Thoracic aorta (tissue), 2 donors: ENCODE data around the gene RHOF. TPM values are rescaled to one million over a fixed set of nuclear protein-coding genes. Genes with fewer than 3 reads are reported as not detected.

Source experiments
- ATAC-seq: fragments of 150-250 bp; one replicate; pipeline ENCODE4 v1.8.0; 2017; ENCODE audit warnings: low read depth; ENCODE audit not compliant: insufficient number of reproducible peaks, low FRiP score
- DNase-seq: peaks from one replicate; pipeline ENCODE4 v3.0.0-alpha.2; 2020; ENCODE audit warnings: low spot score
- H3K27ac ChIP-seq, 2 donors: fragments of 200-600 bp; sonication (generic); 1 replicate in 1 of 2; 2 replicates in 1 of 2; pipeline ENCODE4 v1.5.1; 2016; ENCODE audit warnings: mild to moderate bottlenecking in 2 of 2, moderate library complexity in 2 of 2
- H3K27me3 ChIP-seq: fragments of 200-600 bp; sonication (generic); replicated peaks from 2 replicates; pipeline ENCODE4 v1.6.0; 2016; ENCODE audit warnings: mild to moderate bottlenecking; ENCODE audit not compliant: insufficient read depth
- H3K36me3 ChIP-seq: fragments of 200-600 bp; sonication (generic); one replicate; pipeline ENCODE4 v1.5.1; 2016
- H3K4me1 ChIP-seq, 2 donors: fragments of 200-600 bp; sonication (generic); 1 replicate in 1 of 2; 2 replicates in 1 of 2; pipeline versions ENCODE4 v1.5.1 to v1.6.0; 2016; ENCODE audit warnings: low read depth in 2 of 2, mild to moderate bottlenecking in 1 of 2; ENCODE audit not compliant: control insufficient read depth in 1 of 2
- H3K4me3 ChIP-seq: fragments of 200-600 bp; sonication (generic); 2 replicates; pipeline ENCODE4 v1.5.1; 2016; ENCODE audit warnings: mild to moderate bottlenecking
- H3K9me3 ChIP-seq: fragments of 200-600 bp; sonication (generic); 2 replicates; pipeline ENCODE4 v1.5.1; 2016
- total RNA-seq, 2 donors: library from RNA; depleted of rRNA; stranded (reverse); fragments of >200 nt; gene quantifications; one replicate each; pipeline versions ENCODE4 v1.1.0 to v1.2.3, GENCODE V29; 2016
- TF ChIP-seq, protein P1 (sequence below): fragments of 200-600 bp; sonication (generic); IDR thresholded peaks from one replicate; pipeline ENCODE4 v1.5.1; 2019; ENCODE audit warnings: antibody characterized with exemption

Gene RHOF
- total RNA-seq, 2 donors from 2014 or later: 12.0 to 30.2 TPM

DNA sequence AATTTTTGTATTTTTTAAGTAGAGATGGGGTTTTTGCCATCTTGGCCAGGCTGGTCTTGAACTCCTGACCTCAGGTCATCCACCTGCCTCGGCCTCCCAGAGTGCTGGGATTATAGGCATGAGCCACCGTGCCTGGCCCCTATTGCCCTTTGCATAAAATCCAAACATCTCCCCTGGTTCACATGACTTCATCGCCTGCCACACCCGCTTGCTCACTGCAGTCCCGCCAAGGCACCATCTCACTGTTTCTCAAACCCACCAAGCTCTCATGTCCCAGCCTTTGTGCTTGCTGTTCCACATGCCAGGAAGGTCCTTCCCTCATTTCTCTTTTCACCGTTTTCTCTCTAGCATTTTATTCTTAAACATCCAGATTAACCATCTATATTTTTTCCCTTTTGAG lies 9.7 kb downstream of the RHOF start:
- Histone ChIP-seq H3K27ac (no peak overlapping the region), H3K4me1 (peaks cover 0 to 4% of the 10 kb centered on the region in 2 donors), H3K36me3 (no peaks in the 10 kb centered on the region), H3K4me3 (no peak overlapping the region), H3K9me3 (no peaks in the 10 kb centered on the region), H3K27me3 (no peaks in the 10 kb centered on the region)
- TF ChIP-seq, protein P1, sequence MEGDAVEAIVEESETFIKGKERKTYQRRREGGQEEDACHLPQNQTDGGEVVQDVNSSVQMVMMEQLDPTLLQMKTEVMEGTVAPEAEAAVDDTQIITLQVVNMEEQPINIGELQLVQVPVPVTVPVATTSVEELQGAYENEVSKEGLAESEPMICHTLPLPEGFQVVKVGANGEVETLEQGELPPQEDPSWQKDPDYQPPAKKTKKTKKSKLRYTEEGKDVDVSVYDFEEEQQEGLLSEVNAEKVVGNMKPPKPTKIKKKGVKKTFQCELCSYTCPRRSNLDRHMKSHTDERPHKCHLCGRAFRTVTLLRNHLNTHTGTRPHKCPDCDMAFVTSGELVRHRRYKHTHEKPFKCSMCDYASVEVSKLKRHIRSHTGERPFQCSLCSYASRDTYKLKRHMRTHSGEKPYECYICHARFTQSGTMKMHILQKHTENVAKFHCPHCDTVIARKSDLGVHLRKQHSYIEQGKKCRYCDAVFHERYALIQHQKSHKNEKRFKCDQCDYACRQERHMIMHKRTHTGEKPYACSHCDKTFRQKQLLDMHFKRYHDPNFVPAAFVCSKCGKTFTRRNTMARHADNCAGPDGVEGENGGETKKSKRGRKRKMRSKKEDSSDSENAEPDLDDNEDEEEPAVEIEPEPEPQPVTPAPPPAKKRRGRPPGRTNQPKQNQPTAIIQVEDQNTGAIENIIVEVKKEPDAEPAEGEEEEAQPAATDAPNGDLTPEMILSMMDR: no peak
- ATAC-seq: no peak
- DNase-seq: no peak

DNA sequence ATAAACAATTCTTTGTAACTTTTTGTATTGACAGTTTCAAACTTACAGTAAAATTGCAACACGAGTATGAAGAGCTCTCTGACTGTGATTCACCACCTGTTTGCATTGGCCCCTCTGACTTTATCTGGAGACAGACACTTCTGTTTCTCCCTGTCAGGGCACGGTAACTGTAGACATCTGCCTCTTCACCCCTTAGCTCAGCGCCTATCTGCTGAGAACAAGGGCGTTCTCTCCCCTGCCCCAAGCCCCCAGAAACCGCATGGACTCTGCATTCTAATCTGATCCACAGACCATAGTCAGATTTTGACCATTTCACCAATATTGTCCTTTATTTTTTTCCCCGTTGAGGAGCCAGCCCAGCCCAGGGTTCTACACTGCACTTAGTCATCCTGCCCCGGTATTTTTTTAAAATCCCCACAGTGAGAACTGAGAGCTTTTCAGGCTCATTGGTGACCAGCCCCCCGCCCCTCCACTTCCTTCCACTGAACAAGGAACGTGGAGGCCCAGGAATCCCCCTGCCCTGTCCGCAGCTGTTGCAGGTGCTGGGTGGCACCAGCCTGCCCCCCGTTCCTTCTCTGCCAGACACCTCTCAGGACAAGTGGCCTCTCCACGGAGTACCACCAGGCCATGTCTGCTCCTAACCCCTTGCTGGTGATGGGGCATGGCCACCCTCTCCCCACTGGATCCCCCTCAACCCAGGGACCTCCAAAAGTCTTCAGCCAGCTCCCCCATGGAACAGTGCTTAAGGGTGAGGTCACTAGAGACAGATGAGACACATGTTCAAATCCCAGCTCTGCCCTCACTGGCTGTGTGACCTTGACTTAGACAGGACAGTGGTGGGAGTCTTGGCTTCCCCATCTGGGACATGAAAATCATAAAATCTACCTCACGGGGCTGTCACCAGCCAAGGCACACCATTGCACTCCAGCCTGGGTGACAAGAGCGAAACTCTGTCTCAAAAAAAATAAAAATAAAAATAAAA lies 11.2 kb downstream of the RHOF start:
- Histone ChIP-seq H3K27ac (no peak overlapping the region), H3K9me3 (no peaks in the 10 kb centered on the region), H3K36me3 (no peaks in the 10 kb centered on the region), H3K27me3 (no peaks in the 10 kb centered on the region), H3K4me1 (peaks cover 0 to 4% of the 10 kb centered on the region in 2 donors), H3K4me3 (peak overlapping the region; percentile 19)
- TF ChIP-seq, protein P1: no peak
- ATAC-seq (no peak), DNase-seq (no peak)

DNA sequence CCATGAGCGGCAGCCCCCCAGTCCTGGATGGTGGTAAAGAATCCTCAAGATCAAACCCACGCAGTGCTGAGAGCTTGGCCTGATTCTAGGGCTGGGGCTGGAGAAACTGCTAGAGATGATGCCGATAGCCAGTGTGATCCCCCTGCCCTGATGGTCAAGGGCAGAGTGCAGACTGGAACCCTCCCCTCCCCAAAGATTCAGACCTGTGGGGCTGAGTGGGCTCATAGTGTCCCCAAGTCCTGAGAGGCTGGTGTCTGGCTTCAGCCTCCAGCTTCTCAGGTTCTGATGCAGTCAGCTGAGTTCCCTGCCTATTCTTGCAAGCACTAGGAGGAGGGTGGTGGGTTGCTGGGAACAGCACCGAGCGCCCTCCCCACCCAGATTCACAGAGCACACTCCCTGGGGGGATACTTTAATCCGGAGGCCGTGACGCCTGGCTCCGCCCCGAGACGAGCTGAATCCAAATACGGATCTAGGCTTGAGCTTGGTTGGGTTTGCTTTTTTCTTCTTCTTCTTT lies 11.9 kb downstream of the RHOF start:
- H3K27me3 ChIP-seq: no peaks in the 10 kb centered on the region
- no peak overlapping the region for H3K27ac ChIP-seq
- peaks cover 0 to 4% of the 10 kb centered on the region in 2 donors for H3K4me1 ChIP-seq
- TF ChIP-seq, protein P1: no peak
- DNase-seq: no peak
- H3K4me3 ChIP-seq: peak overlapping the region; percentile 19
- no peaks in the 10 kb centered on the region for H3K9me3 ChIP-seq
- no peak for ATAC-seq
- no peaks in the 10 kb centered on the region for H3K36me3 ChIP-seq

DNA sequence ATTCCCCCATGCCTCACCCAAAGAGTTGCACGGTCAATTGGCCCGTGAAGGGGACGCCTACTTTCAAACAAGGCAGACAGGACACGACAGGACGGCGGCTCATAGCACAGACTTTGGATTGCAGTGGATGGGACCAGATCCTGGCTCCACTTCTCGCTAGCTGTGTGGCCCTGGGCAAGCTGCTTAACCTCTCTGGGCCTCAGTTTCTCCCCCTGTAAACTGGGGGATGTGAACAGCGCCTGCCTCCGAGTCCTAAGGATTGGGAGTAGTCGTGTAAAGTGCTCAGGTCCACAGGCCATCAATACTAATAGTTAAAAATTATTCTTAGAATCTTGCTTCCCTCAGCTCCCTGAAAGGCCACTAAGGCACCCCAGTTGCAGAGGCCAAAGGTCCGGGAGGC lies 13.1 kb downstream of the RHOF start:
- DNase-seq: no peak
- Histone ChIP-seq H3K36me3 (no peaks in the 10 kb centered on the region), H3K27me3 (no peaks in the 10 kb centered on the region), H3K4me3 (no peak overlapping the region), H3K27ac (no peak overlapping the region), H3K9me3 (no peaks in the 10 kb centered on the region), H3K4me1 (peaks cover 0 to 4% of the 10 kb centered on the region in 2 donors)
- TF ChIP-seq, protein P1: no peak
- ATAC-seq: no peak

DNA sequence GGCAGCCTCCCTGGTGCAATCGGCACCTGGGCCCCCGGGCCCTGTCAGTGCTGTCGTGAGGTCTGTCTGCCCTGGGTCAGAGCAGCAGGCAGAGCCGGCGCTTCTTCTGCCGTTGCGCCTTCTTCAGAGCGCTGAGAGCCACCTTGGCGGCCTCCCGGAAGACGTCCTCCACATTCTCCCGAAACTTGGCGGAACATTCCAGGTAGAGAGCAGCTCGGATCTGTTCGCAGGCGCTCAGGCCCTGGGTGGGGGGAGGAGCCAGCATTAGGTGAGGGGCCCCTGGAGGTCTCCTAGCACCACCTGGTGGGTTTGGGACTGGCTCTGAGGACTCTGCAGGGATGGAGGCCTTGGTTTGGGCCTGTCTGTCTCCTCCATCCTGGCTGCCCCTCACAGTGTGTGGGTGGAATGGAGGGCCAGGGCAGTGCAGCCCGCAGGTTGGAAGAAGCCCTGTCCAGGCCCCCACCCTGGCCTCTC lies 14.0 kb downstream of the RHOF start:
- Histone ChIP-seq H3K4me3 (no peak overlapping the region), H3K9me3 (no peaks in the 10 kb centered on the region), H3K4me1 (peaks cover 0 to 4% of the 10 kb centered on the region in 2 donors), H3K27ac (no peak overlapping the region), H3K36me3 (no peaks in the 10 kb centered on the region), H3K27me3 (no peaks in the 10 kb centered on the region)
- DNase-seq (no peak), ATAC-seq (no peak)
- TF ChIP-seq, protein P1: no peak
